HEK293 (cell line): ENCODE data around the gene ITSN1.

Experiments used
- HOXA7 ChIP-seq: sonication (generic); formaldehyde crosslinking; IDR thresholded peaks from 2 replicates; pipeline ENCODE4 v1.8.1; 2022; ENCODE audit warnings: missing genetic modification reagents, borderline replicate concordance
- KLF1 ChIP-seq: fragments of 450-650 bp; formaldehyde crosslinking; IDR thresholded peaks from 2 replicates; pipeline ENCODE4 v1.5.1; 2016; ENCODE audit warnings: missing biosample characterization, missing genetic modification characterization
- KLF8 ChIP-seq: fragments of 450-650 bp; formaldehyde crosslinking; IDR thresholded peaks from 2 replicates; pipeline ENCODE4 v1.5.1; 2016; ENCODE audit warnings: missing biosample characterization, missing genetic modification characterization
- MYNN ChIP-seq: fragments of 450-650 bp; formaldehyde crosslinking; IDR thresholded peaks from 2 replicates; pipeline ENCODE4 v1.5.1; 2016; ENCODE audit warnings: missing biosample characterization, missing genetic modification characterization, borderline replicate concordance
- OSR2 ChIP-seq: fragments of 450-650 bp; formaldehyde crosslinking; IDR thresholded peaks from 2 replicates; pipeline ENCODE4 v1.5.1; 2016; ENCODE audit warnings: missing biosample characterization, missing genetic modification characterization
- PRDM1 ChIP-seq: fragments of 450-650 bp; formaldehyde crosslinking; IDR thresholded peaks from 2 replicates; pipeline ENCODE4; 2016; ENCODE audit warnings: missing biosample characterization, missing genetic modification characterization
- REPIN1 ChIP-seq: fragments of 450-650 bp; formaldehyde crosslinking; IDR thresholded peaks from 2 replicates; pipeline ENCODE4 v1.5.1; 2017; ENCODE audit warnings: missing biosample characterization, missing genetic modification characterization, low read depth
- SCRT1 ChIP-seq: fragments of 450-650 bp; formaldehyde crosslinking; IDR thresholded peaks from 2 replicates; pipeline ENCODE4 v1.5.1; 2016; ENCODE audit warnings: missing biosample characterization, missing genetic modification characterization, borderline replicate concordance
- ZFP3 ChIP-seq: fragments of 450-650 bp; formaldehyde crosslinking; IDR thresholded peaks from 2 replicates; pipeline ENCODE4 v1.5.1; 2016; ENCODE audit warnings: low read depth, missing biosample characterization, missing genetic modification characterization
- ZNF10 ChIP-seq: fragments of 450-650 bp; formaldehyde crosslinking; IDR thresholded peaks from 2 replicates; pipeline ENCODE4 v1.5.1; 2017; ENCODE audit warnings: missing biosample characterization, missing genetic modification characterization
- ZNF112 ChIP-seq: fragments of 450-650 bp; formaldehyde crosslinking; IDR thresholded peaks from 2 replicates; pipeline ENCODE4 v1.5.0; 2017; ENCODE audit warnings: missing biosample characterization, missing genetic modification characterization
- ZNF114 ChIP-seq: fragments of 450-650 bp; formaldehyde crosslinking; IDR thresholded peaks from 2 replicates; pipeline ENCODE4 v1.5.0; 2017; ENCODE audit warnings: missing biosample characterization, missing genetic modification characterization
- ZNF169 ChIP-seq: fragments of 450-650 bp; formaldehyde crosslinking; IDR thresholded peaks from 2 replicates; pipeline ENCODE4 v1.5.1; 2016; ENCODE audit warnings: missing biosample characterization, missing genetic modification characterization
- ZNF214 ChIP-seq: fragments of 450-650 bp; formaldehyde crosslinking; IDR thresholded peaks from 2 replicates; pipeline ENCODE4 v1.5.1; 2017; ENCODE audit warnings: missing biosample characterization, mild to moderate bottlenecking, missing genetic modification characterization, borderline replicate concordance
- ZNF23 ChIP-seq: fragments of 450-650 bp; formaldehyde crosslinking; IDR thresholded peaks from 2 replicates; pipeline ENCODE4 v1.5.1; 2016; ENCODE audit warnings: missing biosample characterization, missing genetic modification characterization, borderline replicate concordance
- ZNF292 ChIP-seq: fragments of 450-650 bp; formaldehyde crosslinking; IDR thresholded peaks from 2 replicates; pipeline ENCODE4 v1.5.1; 2016; ENCODE audit warnings: low read depth, missing biosample characterization, missing genetic modification characterization, borderline replicate concordance
- ZNF324 ChIP-seq: fragments of 450-650 bp; formaldehyde crosslinking; IDR thresholded peaks from 2 replicates; pipeline ENCODE4 v1.5.1; 2016; ENCODE audit warnings: missing biosample characterization, missing genetic modification characterization
- ZNF341 ChIP-seq: fragments of 450-650 bp; formaldehyde crosslinking; IDR thresholded peaks from 2 replicates; pipeline ENCODE4; 2016; ENCODE audit warnings: low read depth, missing biosample characterization, missing genetic modification characterization
- ZNF394 ChIP-seq: fragments of 450-650 bp; formaldehyde crosslinking; IDR thresholded peaks from 2 replicates; pipeline ENCODE4 v1.5.1; 2016; ENCODE audit warnings: missing biosample characterization, missing genetic modification characterization, mild to moderate bottlenecking, moderate library complexity, borderline replicate concordance
- ZNF426 ChIP-seq: fragments of 450-650 bp; formaldehyde crosslinking; IDR thresholded peaks from 2 replicates; pipeline ENCODE4 v1.5.1; 2017; ENCODE audit warnings: missing biosample characterization, missing genetic modification characterization, mild to moderate bottlenecking, inconsistent platforms, moderate library complexity
- ZNF501 ChIP-seq: fragments of 450-650 bp; formaldehyde crosslinking; IDR thresholded peaks from 2 replicates; pipeline ENCODE4 v1.5.1; 2016; ENCODE audit warnings: missing biosample characterization, missing genetic modification characterization
- ZNF530 ChIP-seq: fragments of 450-650 bp; formaldehyde crosslinking; IDR thresholded peaks from 2 replicates; pipeline ENCODE4 v1.5.1; 2016; ENCODE audit warnings: low read depth, missing biosample characterization, missing genetic modification characterization
- ZNF549 ChIP-seq: fragments of 450-650 bp; IDR thresholded peaks from 2 replicates; pipeline ENCODE4 v1.5.1; 2018; ENCODE audit warnings: missing biosample characterization, missing genetic modification characterization, mild to moderate bottlenecking, inconsistent platforms, moderate library complexity
- ZNF600 ChIP-seq: fragments of 450-650 bp; formaldehyde crosslinking; IDR thresholded peaks from 2 replicates; pipeline ENCODE4 v1.5.1; 2016; ENCODE audit warnings: missing biosample characterization, missing genetic modification characterization
- ZNF677 ChIP-seq: fragments of 450-650 bp; IDR thresholded peaks from 2 replicates; pipeline ENCODE4 v1.5.0; 2018; ENCODE audit warnings: missing biosample characterization, mild to moderate bottlenecking, missing genetic modification characterization, moderate library complexity
- ZNF701 ChIP-seq: fragments of 450-650 bp; formaldehyde crosslinking; IDR thresholded peaks from 2 replicates; pipeline ENCODE4 v1.5.1; 2016; ENCODE audit warnings: missing biosample characterization, missing genetic modification characterization
- ZNF76 ChIP-seq: fragments of 450-650 bp; formaldehyde crosslinking; IDR thresholded peaks from 2 replicates; pipeline ENCODE4; 2016; ENCODE audit warnings: low read depth, missing biosample characterization, missing genetic modification characterization, borderline replicate concordance
- ZNF777 ChIP-seq: fragments of 450-650 bp; formaldehyde crosslinking; IDR thresholded peaks from 2 replicates; pipeline ENCODE4 v1.5.1; 2017; ENCODE audit warnings: missing biosample characterization, missing genetic modification characterization, borderline replicate concordance
- TF ChIP-seq, protein P1 (sequence below): fragments of 450-650 bp; formaldehyde crosslinking; conservative IDR thresholded peaks from 2 replicates; pipeline ENCODE4 v1.5.1; 2016; ENCODE audit warnings: low read depth, missing biosample characterization, missing genetic modification characterization
- TF ChIP-seq, protein P2 (sequence below): fragments of 450-650 bp; formaldehyde crosslinking; IDR thresholded peaks from 2 replicates; pipeline ENCODE4 v1.5.1; 2016; ENCODE audit warnings: missing biosample characterization, missing genetic modification characterization, borderline replicate concordance
- TF ChIP-seq, protein P3 (sequence below): fragments of 450-650 bp; formaldehyde crosslinking; IDR thresholded peaks from 2 replicates; pipeline ENCODE4 v1.5.1; 2016; ENCODE audit warnings: missing biosample characterization, missing genetic modification characterization
- TF ChIP-seq, protein P4 (sequence below): sonication (generic); formaldehyde crosslinking; IDR thresholded peaks from 2 replicates; pipeline ENCODE4 v1.8.1; 2022; ENCODE audit warnings: mild to moderate bottlenecking, moderate library complexity, missing genetic modification reagents

Gene ITSN1

DNA sequence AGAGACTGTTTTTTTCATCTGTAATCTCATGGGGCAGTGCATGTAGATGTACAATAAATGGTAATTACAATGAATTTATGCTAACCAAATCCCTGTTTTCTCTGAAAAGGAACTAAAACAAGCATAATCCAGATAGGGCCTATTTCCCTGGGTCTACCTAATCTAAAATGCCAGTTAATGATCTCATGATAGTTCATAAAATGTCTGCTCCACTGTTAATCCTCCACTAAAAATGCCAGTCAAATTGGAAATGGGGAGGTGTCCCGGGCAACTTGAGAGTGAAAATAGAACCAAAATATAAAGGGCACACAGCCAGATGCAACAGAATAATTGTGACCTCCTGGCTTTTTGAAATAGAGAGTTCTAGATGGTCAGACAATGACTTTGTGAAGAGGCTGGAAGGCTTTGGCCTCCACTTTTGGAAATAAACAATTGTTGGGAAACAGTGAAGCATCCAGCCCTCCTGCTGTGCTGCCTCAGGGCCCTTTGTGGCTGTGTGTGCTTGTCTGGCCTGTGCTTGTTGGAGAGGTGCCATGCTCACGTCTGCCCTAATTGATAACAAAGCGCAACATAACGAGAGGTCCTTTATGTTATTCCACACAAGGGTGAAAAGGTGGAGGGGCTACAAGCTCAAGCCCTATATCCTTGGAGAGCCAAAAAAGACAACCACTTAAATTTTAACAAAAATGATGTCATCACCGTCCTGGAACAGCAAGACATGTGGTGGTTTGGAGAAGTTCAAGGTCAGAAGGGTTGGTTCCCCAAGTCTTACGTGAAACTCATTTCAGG lies 175.6 kb downstream of the ITSN1 start (continued):
- no peak for TF ChIP-seq ZNF530
- TF ChIP-seq, protein P1, sequence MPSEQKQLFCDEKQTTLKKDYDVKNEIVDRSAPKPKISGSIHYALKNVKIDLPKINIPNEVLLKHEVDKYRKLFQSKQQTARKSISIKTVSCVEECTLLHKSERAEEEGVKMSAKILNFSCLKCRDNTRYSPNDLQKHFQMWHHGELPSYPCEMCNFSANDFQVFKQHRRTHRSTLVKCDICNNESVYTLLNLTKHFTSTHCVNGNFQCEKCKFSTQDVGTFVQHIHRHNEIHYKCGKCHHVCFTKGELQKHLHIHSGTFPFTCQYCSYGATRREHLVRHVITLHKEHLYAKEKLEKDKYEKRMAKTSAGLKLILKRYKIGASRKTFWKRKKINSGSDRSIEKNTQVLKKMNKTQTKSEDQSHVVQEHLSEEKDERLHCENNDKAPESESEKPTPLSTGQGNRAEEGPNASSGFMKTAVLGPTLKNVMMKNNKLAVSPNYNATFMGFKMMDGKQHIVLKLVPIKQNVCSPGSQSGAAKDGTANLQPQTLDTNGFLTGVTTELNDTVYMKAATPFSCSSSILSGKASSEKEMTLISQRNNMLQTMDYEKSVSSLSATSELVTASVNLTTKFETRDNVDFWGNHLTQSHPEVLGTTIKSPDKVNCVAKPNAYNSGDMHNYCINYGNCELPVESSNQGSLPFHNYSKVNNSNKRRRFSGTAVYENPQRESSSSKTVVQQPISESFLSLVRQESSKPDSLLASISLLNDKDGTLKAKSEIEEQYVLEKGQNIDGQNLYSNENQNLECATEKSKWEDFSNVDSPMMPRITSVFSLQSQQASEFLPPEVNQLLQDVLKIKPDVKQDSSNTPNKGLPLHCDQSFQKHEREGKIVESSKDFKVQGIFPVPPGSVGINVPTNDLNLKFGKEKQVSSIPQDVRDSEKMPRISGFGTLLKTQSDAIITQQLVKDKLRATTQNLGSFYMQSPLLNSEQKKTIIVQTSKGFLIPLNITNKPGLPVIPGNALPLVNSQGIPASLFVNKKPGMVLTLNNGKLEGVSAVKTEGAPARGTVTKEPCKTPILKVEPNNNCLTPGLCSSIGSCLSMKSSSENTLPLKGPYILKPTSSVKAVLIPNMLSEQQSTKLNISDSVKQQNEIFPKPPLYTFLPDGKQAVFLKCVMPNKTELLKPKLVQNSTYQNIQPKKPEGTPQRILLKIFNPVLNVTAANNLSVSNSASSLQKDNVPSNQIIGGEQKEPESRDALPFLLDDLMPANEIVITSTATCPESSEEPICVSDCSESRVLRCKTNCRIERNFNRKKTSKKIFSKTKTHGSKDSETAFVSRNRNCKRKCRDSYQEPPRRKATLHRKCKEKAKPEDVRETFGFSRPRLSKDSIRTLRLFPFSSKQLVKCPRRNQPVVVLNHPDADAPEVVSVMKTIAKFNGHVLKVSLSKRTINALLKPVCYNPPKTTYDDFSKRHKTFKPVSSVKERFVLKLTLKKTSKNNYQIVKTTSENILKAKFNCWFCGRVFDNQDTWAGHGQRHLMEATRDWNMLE (tag by site-specific recombination) = 0 out of 2 replicates have a peak, but pooled peaks have one; percentile 12
- TF ChIP-seq ZNF501 (tag by site-specific recombination) = no peak
- no peak for TF ChIP-seq ZNF10 (tag by site-specific recombination)
- TF ChIP-seq ZFP3 (tag by site-specific recombination) = no peak
- TF ChIP-seq PRDM1 = no peak
- TF ChIP-seq ZNF76 (tag by site-specific recombination) = no peak
- TF ChIP-seq ZNF112 (tag by site-specific recombination) = no peak
- TF ChIP-seq, protein P2, sequence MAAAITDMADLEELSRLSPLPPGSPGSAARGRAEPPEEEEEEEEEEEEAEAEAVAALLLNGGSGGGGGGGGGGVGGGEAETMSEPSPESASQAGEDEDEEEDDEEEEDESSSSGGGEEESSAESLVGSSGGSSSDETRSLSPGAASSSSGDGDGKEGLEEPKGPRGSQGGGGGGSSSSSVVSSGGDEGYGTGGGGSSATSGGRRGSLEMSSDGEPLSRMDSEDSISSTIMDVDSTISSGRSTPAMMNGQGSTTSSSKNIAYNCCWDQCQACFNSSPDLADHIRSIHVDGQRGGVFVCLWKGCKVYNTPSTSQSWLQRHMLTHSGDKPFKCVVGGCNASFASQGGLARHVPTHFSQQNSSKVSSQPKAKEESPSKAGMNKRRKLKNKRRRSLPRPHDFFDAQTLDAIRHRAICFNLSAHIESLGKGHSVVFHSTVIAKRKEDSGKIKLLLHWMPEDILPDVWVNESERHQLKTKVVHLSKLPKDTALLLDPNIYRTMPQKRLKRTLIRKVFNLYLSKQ (tag by site-specific recombination) = no peak
- no peak; the same call in 1 of the 2 replicates for TF ChIP-seq ZNF324
- TF ChIP-seq ZNF169 (tag by site-specific recombination) = no peak
- TF ChIP-seq ZNF23 (tag by site-specific recombination) = no peak
- peak; percentile 50; the same call in 1 of the 2 replicates for TF ChIP-seq ZNF341 (tag by site-specific recombination)
- 0 out of 2 replicates have a peak, but pooled peaks have one; percentile 13 for TF ChIP-seq REPIN1 (tag by site-specific recombination)
- no peak for TF ChIP-seq ZNF777
- TF ChIP-seq ZNF214 (tag by site-specific recombination) = no peak
- TF ChIP-seq MYNN (tag by site-specific recombination) = no peak
- no peak for TF ChIP-seq ZNF701 (tag by site-specific recombination)
- no peak; the same call in 1 of the 2 replicates for TF ChIP-seq SCRT1 (tag by site-specific recombination)
- no peak for TF ChIP-seq ZNF677 (tag by site-specific recombination)
- no peak for TF ChIP-seq HOXA7 (CRISPR knock-in tag)
- TF ChIP-seq OSR2 (tag by site-specific recombination) = peak; percentile 90
- TF ChIP-seq, protein P3, sequence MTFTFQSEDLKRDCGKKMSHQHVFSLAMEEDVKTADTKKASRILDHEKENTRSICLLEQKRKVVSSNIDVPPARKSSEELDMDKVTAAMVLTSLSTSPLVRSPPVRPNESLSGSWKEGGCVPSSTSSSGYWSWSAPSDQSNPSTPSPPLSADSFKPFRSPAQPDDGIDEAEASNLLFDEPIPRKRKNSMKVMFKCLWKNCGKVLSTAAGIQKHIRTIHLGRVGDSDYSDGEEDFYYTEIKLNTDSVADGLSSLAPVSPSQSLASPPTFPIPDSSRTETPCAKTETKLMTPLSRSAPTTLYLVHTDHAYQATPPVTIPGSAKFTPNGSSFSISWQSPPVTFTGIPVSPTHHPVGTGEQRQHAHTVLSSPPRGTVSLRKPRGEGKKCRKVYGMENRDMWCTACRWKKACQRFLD (tag by site-specific recombination) = no peak
- no peak for TF ChIP-seq ZNF549 (tag by site-specific recombination)
- peak; percentile 72 for TF ChIP-seq KLF8 (tag by site-specific recombination)
- peak; percentile 71; the same call in 1 of the 2 replicates for TF ChIP-seq ZNF600 (tag by site-specific recombination)
- TF ChIP-seq ZNF426 (tag by site-specific recombination) = no peak
- TF ChIP-seq ZNF114 = no peak
- TF ChIP-seq KLF1 (tag by site-specific recombination) = no peak
- TF ChIP-seq ZNF292 = no peak
- TF ChIP-seq, protein P4, sequence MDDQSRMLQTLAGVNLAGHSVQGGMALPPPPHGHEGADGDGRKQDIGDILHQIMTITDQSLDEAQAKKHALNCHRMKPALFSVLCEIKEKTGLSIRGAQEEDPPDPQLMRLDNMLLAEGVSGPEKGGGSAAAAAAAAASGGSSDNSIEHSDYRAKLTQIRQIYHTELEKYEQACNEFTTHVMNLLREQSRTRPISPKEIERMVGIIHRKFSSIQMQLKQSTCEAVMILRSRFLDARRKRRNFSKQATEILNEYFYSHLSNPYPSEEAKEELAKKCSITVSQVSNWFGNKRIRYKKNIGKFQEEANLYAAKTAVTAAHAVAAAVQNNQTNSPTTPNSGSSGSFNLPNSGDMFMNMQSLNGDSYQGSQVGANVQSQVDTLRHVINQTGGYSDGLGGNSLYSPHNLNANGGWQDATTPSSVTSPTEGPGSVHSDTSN (CRISPR knock-in tag) = no peak
- peak; percentile 63; the same call in 1 of the 2 replicates for TF ChIP-seq ZNF394 (tag by site-specific recombination)
